Upper lobe of left lung (tissue), 4 donors: ENCODE data around the gene TRIM67.

ENCODE experiments used
- CTCF ChIP-seq, 6 experiments: fragments of 450-650 bp in 4 of 6; fragments of 200-600 bp in 2 of 6; sonication (generic) in 2 of 6; IDR thresholded peaks; one replicate each; pipeline ENCODE4 v1.5.1; 2016 to 2019; ENCODE audit warnings: antibody characterized with exemption in 6 of 6
- EP300 ChIP-seq, 4 donors: sonication (generic); formaldehyde crosslinking; IDR thresholded peaks; one replicate each; pipeline ENCODE4 v1.5.1; 2017; ENCODE audit warnings: antibody characterized with exemption in 4 of 4, control low read depth in 2 of 4
- POLR2A ChIP-seq, 4 donors: fragments of 450-650 bp; IDR thresholded peaks; one replicate each; pipeline ENCODE4 v1.5.1; 2016 to 2017; ENCODE audit warnings: antibody characterized with exemption in 4 of 4, mild to moderate bottlenecking in 2 of 4
- POLR2AphosphoS5 ChIP-seq, 2 donors: sonication (generic); formaldehyde crosslinking; IDR thresholded peaks; one replicate each; pipeline ENCODE4 v1.5.1; 2017; ENCODE audit warnings: antibody characterized with exemption in 2 of 2

- no peak for TF ChIP-seq CTCF (IDR thresholded peaks at IDR 0.05)
- no peak for TF ChIP-seq POLR2AphosphoS5 (IDR thresholded peaks at IDR 0.05)
- TF ChIP-seq POLR2A (IDR thresholded peaks at IDR 0.05), result no peak
- TF ChIP-seq EP300 (IDR thresholded peaks at IDR 0.05), result no peak
Measured at GRCh38 chr1:231220801-231221200, 58.9 kb downstream of the TRIM67 start.
